ENCODE measurements around the gene EHD3.

DNA sequence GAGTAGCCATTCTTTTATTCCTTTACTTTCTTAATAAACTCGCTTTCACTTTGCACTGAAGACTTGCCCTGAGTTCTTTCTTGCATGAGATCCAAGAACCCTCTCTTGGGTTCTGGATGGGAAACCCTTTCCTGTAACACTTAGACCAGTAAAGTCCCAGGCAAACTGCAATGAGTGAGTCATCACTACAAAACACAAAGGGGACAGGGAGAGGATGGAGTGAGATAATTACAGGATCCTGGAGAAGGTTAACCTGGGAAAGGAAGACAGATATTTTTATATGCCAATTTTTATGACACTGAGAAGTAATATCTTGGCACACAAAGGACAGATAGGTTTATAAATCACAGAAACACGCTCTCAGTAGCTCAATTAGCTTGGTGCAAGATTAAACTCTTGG lies 48.7 kb downstream of the EHD3 start:
- TF ChIP-seq CTCF (IDR thresholded peaks at IDR 0.05) (no peak), EZH2 (IDR thresholded peaks at IDR 0.05) (no peak)
